ENCODE measurements around the gene SMYD3. TPM values are rescaled to one million over a fixed set of nuclear protein-coding genes. Genes with fewer than 3 reads are reported as not detected.

SMYD3 gene
- total RNA-seq, 2 donors from 2014 or later, result 16.7 to 18.2 TPM

DNA sequence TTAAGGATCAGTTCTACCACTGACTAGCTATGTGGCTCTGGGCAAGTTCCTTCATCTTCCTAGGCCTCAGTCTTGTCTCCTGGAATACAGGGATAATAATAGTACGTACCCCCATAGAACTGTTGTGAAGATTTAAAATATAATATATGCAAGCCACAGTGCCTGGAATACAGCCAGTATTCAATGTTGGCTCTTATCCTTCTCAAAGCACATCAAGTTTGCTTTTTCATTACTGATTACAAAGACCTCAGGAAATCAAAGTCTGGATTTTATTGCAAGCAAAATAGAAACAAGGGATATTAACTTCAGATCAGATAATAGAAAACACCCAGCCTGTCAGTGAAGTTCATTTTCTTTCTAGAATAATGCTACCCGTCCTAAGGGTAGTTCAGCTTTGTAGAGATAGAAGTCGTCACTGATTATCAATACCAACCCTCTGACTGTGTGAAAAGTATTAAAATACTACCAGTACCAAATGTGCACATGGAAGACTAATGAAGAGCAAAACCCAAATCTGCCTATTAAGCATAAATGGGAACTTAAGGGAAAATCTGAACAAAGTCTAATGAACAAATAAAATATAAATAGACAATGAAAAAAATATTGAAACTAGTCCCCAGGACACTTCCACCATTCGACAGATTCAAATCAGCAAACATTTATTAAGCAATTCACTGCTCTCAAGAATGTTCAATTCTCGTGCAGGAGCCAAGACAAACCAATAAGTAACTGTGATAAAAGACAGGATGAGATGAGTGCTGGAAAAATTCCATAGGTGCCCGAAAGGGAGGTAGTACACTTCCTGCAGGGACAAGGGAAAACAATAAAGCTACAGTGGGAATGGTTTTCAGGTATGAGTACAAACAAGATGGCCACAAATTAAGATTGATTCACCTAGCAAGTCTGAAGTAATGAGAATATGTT is 206.2 kb downstream of the SMYD3 start:
- intact Hi-C loops (cut with DNase I), result no loop called here
- no peak for DNase-seq (ENCODE audit: low spot score)

DNA sequence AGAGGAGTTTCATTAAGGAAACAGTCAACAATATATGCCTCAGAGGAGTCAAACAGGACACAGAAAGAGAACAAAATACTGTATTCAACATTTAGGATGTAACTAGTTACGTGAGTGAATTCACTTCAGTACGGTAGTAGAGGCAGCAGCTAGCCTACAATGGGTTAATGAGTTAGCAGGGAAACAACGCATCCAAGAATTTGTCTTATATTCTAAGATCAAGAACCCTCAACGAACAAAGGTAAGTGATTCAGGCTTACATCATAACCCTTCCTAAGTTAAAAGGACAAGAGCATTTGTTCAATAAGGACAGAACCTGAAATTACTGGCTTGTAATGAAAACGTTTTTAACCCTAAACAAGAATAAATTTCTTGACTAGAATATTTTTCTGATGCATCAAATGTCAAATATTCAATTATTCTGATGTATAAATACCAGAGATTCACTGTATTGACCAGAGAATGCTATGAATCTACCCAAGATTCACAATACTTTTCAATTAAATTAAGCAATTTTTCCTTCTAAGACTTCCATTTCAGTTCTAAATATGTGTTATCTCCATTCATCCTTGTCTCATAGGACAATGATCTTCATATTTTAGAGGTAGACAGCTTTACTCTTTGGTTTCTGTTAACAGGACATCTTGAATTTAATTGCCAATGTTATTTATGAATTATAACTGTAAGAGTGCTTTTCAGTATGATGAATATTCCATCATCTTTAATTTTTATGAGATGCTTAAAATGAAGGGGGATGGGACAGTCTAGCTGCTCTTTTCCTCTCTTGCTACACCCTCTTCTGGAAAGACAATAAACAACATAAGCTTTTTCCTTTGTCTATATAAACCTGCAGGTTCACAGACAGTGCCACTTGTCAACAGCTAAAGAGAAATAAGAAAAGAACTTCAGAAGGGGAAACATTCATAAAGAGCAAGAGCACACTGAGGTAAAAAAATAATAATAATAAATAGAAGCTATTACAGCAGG is 209.5 kb downstream of the SMYD3 start:
- DNase-seq (ENCODE audit: low spot score), result no peak
- intact Hi-C loops (cut with DNase I), result no loop called here

DNA sequence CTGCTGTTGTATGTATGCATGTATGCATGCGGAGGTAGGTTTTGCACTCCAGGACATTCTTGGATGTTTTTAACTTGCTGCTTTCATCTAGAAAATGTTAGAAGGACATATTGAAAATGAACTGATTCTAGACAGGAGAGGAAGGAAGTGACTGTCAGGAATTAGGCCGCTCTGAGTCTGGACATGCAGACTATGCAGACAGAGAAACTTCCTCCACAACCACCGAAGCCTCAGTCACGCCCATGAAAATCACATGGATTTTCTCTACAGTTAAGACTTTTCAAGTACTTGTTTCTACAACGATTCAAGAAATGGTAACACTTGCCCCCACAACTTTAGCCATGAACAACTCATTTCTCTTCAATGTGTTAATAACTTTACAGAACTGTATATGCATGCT is 211.1 kb downstream of the SMYD3 start:
- no peak for DNase-seq (ENCODE audit: low spot score)
- intact Hi-C loops (cut with DNase I), result no loop called here

DNA sequence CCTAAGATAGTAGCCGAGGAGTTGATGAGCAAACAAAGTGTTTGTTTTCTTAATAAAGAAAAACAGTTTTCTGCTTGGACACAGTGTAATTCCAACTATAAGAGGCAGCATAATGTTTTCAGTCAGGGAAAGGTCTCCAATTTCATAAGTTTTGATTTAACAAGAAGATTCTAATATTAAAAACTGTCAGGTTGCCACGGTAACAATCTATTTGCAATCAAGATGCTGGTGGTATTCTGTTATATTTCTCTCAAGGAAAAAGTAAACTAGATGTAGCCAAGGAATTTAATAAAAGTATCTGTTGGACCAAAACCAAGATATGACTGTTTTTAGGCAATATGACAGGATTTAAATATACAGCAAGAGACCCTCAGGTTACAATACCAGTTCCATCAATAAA is 211.7 kb downstream of the SMYD3 start:
- no peak for DNase-seq (ENCODE audit: low spot score)
- intact Hi-C loops (cut with DNase I), result no loop called here

DNA sequence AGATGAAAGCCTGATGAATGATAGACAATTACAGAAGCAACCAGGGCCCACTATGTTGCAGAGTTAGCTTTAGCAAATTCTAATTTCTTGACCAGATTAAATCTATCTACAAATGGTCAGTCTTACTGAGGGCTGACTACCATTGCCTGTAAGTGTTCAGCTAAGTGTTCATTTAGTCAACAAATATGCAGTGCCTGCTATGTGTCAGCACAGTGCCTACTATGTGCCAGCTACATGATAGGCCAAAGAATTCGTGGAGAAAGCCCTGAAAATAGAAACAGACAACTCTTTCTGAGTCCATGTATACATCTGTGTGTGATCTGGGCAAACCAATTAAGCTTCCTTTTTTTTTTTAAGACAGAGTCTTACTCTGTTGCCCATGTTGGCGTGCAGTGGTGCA is 212.8 kb downstream of the SMYD3 start:
- DNase-seq (ENCODE audit: low spot score), result no peak
- intact Hi-C loops (cut with DNase I), result no loop called here

DNA sequence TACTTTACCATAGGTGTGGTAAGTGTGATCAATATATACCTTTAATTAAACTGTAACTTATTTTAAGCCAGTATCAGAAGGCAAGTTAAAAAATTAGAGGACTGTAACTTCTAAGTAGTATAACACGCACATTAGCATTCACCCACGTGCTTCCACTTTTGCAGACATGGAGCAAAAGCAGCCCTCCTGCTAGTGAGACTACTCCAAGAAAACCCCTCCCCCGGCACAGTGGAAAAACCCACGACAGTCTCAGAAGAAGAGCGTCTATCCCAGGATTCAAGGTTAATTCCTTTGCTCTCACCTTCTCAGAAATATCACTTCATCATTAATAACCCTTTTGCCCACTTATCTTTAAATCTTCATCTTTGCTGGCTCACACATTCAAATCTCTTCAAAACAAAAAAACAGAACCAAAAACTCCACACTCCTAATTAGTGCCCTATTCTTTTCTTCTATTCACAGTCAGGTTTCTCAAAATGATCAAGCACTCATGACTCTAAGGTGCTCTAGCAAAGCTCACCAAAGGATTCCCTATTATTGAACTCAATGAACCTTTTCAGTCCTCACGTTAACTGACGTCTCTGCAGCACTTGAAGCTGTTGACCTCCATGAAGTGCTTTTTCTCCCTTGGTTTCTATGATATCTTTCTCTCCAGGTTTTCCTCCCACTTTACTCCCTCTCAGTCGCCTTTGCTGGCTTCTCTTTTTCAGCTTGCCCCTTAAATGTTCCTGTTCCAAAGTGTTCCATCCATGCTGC is 213.5 kb downstream of the SMYD3 start:
- intact Hi-C loops (cut with DNase I), result no loop called here
- no peak for DNase-seq (ENCODE audit: low spot score)

DNA sequence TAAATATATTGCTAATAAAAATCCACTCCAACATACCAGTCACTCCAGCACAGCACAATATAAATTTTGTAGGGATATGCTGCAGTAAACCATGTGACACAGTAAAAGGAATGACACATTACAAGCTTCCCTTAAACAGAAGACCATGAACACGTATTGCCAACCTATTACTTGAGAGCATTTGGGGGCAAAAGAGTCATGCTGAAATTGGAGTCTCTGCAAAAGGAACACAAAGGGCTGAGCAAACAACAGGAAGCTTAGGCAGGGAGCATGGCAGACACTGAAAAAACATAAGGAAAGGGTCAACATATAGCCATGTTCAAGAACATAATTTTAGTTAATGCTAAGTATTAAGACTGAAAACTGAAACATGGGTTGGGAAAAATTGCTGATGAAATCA is 214.5 kb downstream of the SMYD3 start:
- intact Hi-C loops (cut with DNase I), result no loop called here

DNA sequence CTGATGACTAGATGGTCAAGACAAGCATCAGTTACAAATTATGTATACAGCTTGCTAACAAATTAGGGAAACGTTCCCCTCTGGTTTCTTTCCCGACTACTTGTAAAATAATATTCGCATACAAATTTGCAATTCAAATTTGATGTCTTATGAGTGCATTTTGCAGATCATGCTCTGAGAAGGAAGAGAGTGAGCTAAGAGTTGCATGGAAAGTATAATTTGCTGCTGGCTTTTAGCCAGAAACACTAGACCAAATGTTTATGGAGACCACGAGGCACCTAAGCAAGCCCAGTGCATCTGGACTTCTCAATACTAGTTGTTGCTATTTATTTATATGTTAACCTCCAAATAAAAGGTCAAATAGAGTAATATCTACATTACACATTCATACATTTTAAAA is 216.0 kb downstream of the SMYD3 start:
- intact Hi-C loops (cut with DNase I), result no loop called here
- DNase-seq (ENCODE audit: low spot score), result no peak

More for the DNA sequence above, 214.5 kb downstream of the SMYD3 start:
- no peak for DNase-seq (ENCODE audit: low spot score)

DNA sequence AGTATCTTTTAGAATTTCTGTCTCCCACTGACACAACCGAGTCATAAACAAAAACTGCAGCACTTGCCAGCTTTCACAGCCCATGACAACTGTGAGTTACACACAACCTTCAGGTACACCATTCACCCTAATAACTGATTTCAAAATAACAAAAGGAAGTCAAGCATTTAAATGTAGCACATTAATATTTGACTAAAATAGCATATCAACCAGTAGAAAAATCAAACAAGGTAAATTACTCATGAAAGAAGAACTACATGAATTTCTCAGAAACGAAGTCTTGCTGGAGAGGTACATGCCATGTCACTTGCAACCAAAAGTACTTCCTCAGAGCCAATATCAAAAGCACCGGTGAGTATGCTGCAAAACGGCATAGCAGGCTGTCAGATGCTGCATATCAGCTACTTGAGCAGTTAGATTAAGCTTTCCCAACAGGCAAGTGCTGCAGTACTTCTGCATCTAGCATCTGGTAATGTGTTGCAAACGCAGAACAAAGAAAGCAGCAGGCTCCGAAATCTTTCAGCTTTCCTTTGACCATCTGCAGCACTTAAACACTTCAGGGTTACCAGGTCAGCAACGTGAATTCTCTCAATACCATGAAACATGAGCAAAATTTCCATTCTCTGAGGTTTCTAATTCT is 223.2 kb downstream of the SMYD3 start:
- DNase-seq (ENCODE audit: low spot score), result no peak
- intact Hi-C loops (cut with DNase I), result no loop called here

DNA sequence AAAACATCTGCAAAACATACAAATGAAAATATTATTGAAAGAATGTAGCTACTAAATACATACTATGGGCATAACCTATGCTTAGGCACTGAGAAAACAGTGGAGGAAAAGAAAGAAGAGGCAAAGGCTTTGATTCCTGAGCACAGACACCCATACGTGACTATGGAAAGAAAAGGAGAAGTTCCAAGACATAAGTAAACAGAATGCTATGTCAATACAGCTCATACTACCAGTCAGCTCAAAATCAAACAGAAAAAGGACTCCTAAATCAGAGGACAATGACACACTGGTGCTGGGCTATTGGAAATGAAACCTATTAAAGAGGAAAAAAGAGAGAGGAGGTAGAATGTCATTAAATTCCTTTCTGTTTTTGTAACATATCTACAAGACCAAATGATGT is 225.4 kb downstream of the SMYD3 start:
- intact Hi-C loops (cut with DNase I), result no loop called here
- DNase-seq (ENCODE audit: low spot score), result no peak

DNA sequence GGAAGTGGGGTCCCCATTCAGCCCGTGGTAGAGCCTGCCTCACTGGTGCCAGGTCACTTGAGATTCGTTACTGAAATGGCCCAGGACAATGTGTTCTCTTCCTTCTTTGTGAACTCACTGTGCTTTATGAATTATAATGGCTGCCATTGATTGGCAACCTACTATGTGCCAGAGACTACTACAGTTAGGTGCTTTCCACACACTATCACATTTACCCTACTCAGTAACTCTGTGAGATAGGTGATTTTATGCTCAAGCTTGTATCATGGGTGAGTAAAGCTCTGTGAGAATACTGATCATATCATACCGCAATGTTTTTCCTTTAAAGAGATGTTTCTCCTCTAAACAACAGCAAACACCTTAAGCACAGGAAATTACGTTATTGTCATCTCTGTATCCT is 225.9 kb downstream of the SMYD3 start:
- intact Hi-C loops (cut with DNase I), result no loop called here
- DNase-seq (ENCODE audit: low spot score), result no peak

DNA sequence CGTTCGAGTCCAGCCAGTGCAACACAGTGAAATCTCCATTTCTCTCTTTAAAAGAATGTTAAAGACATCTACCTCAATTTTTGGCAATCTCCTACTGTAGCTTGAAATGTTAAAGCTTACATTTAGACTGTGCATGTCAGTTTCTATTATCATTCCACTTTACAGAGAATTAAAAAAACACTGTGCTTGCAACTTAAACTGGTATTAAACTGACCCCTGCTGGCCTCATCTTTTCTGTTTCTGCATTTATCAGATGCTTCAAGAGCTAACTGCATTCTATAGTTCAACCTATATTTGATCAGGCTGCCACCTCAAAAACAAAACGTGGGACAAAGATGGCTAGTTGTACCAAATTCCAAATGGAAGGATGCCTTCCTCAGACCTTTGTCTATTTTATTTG is 226.5 kb downstream of the SMYD3 start:
- intact Hi-C loops (cut with DNase I), result no loop called here
- no peak for DNase-seq (ENCODE audit: low spot score)

DNA sequence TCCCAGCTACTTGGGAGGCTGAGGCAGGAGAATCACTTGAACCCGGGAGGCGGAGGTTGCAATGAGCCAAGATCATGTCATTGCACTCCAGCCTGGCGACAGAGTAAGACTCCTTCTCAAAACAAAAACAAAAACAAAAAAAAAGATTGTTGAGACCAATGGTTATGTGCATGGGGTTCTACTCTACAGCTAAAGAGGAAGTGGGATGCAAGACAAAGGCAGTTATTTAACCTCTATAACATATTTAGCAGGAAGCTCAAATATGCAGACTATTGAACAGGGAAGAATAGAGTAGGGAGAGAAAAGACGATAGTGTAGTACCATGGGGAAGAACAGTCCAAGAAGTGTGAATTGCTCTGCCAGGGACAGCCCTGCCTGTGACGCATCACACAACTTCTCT is 227.7 kb downstream of the SMYD3 start:
- intact Hi-C loops (cut with DNase I), result no loop called here
- DNase-seq (ENCODE audit: low spot score), result no peak

DNA sequence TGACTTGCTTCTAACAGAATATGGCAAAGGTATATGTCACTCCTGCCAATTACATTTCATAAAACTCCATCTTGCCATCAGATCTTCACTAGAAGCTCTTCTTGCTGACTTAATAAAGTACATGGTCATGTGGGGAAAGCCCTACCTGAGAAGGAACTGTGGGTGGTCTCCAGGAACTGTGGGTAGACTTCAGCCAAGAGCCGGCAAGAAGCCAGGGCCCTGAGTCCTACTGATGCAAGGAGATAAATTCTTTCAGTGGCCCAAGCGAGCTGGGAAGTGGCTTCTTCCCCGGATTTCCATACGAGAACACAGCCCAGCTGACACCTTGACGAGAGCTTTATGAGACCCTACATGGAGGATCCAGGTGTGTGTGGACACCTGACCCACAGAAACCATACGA is 228.7 kb downstream of the SMYD3 start:
- DNase-seq (ENCODE audit: low spot score), result no peak
- intact Hi-C loops (cut with DNase I), result no loop called here

DNA sequence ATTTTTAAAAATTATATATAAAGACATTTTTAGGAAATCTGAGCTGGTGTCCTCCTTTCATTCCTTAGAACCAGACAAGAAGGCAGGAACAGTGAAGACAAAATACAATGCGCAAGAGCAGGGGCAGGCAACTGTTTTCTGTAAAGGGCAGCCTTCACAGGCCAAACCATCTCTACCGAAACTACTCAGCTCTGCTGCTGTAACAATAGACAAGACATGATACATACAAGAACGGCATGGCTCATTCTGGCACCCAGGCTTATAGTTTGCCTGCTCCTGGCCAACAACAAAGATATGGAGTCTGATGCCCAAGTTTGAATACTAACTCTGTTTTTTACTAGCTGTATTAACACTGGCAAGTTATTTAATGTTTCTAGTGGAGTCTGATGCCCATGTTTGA is 232.0 kb downstream of the SMYD3 start:
- no peak for DNase-seq (ENCODE audit: low spot score)

DNA sequence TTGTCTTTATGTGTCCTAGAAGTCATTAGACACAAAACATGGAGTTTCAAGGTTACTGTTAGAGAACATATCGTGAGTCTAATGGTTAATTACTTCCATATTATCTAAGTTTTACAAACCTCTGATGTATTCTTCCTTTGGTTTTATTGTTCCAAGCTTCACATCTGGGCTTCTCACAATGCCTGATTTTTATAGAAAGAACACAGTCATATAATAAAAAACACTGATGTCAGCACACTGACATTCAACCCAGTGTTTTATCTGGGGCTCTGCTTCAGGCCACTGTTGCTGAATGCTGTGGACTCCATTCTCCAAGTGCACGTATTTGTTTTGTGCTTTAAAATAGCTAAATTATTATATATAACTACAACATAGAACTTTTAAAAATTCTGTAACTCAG is 232.9 kb downstream of the SMYD3 start:
- intact Hi-C loops (cut with DNase I), result no loop called here
- no peak for DNase-seq (ENCODE audit: low spot score)

More for the DNA sequence above, 232.0 kb downstream of the SMYD3 start:
- intact Hi-C loops (cut with DNase I), result no loop called here

DNA sequence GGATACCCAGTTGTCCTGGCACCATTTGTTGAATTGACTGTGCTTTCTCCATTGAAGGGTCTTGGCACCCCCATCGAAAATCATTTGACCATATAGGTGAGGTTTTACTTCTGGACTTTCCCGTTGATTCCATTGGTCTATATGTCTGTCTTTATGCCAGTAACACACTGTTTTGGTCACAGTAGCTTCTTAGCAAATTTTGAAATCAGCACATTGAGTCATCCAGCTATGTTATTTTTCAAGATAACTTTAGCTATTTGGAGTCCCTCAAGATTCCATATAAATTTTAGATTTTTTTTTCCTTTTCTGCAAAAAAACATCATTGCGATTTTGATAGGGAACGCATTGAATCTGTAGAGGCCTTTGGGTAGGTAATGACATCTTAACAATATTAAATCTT is 235.6 kb downstream of the SMYD3 start:
- DNase-seq (ENCODE audit: low spot score), result no peak
- intact Hi-C loops (cut with DNase I), result no loop called here

DNA sequence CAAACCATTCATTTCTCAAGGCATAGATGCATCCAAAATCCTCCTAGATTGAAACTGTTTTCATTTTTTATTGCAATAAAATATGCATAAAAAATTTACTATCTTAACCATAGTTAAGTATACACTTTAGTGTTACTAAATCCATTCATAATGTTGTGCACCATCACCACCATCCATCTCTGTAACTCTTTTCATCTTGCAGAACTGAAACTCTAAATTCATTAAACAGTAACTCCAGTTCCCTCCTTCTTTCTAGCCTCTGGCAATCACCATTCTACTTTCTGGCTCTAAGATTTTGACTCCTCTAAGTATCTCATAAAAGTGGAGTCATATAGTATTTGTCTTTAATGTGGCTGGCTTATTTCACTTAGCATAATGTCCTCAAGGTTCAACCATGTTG is 236.8 kb downstream of the SMYD3 start:
- intact Hi-C loops (cut with DNase I), result no loop called here
- no peak for DNase-seq (ENCODE audit: low spot score)

DNA sequence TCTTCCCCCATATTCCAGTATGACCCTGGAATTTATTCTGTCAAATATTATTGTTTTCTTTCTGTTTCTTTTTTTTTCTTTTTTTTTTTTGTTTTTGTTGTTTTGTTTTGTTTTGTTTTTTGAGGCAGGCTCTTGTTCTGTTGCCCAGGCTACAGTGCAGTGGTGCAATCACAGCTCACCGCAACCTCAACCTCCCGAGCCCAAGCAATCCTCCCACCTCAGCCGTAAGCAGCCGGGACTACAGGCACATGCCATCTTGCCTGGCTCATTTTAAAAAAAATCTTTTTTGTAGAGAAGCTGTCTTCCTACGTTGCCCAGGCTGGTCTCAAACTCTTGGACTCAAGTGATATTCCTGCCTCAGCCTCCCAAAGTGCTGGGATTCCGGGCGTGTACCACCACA is 237.6 kb downstream of the SMYD3 start:
- intact Hi-C loops (cut with DNase I), result no loop called here
- DNase-seq (ENCODE audit: low spot score), result no peak
